DOHH2 (cell line): ENCODE results near the gene TNS1.

Experiments
- H3F3A ChIP-seq: fragments of 200-600 bp; sonication (generic), shearing (Covaris generic); 2 replicates; pipeline ENCODE4 v1.6.0; 2016; ENCODE audit warnings: antibody characterized with exemption, mild to moderate bottlenecking; ENCODE audit not compliant: control insufficient read depth, insufficient read depth
- H3K27ac ChIP-seq: fragments of 200-600 bp; sonication (generic); 2 replicates; pipeline ENCODE4 v1.5.1; 2014; ENCODE audit warnings: low read depth, mild to moderate bottlenecking, low read length, moderate library complexity
- H3K27me3 ChIP-seq: fragments of 200-600 bp; sonication (generic); 2 replicates; pipeline ENCODE4 v1.6.1; 2014; ENCODE audit warnings: mild to moderate bottlenecking, low read length, mixed read lengths; ENCODE audit not compliant: control insufficient read depth
- H3K36me3 ChIP-seq: fragments of 200-600 bp; sonication (generic); 2 replicates; pipeline ENCODE4 v1.6.1; 2014; ENCODE audit warnings: mild to moderate bottlenecking, low read length, moderate library complexity, mixed read lengths; ENCODE audit not compliant: control insufficient read depth
- H3K4me1 ChIP-seq: fragments of 200-600 bp; sonication (generic); 2 replicates; pipeline ENCODE4 v1.6.1; 2014; ENCODE audit warnings: mild to moderate bottlenecking, low read length, mixed read lengths; ENCODE audit not compliant: control insufficient read depth
- H3K4me2 ChIP-seq: fragments of 200-600 bp; sonication (generic); 2 replicates; pipeline ENCODE4 v1.6.0; 2014; ENCODE audit warnings: mild to moderate bottlenecking, low read length, moderate library complexity
- H3K4me3 ChIP-seq: fragments of 200-600 bp; sonication (generic); 2 replicates; pipeline ENCODE4 v1.5.1; 2014; ENCODE audit warnings: mild to moderate bottlenecking, low read length, mixed read lengths
- H3K79me2 ChIP-seq: fragments of 200-600 bp; sonication (generic); 2 replicates; pipeline ENCODE4 v1.6.1; 2014; ENCODE audit warnings: mild to moderate bottlenecking, low read length, mixed read lengths; ENCODE audit not compliant: control insufficient read depth
- H3K9me2 ChIP-seq: fragments of 200-600 bp; sonication (generic); replicated peaks from 2 replicates; pipeline ENCODE4 v1.6.1; 2014; ENCODE audit warnings: mild to moderate bottlenecking, low read length, mixed read lengths; ENCODE audit not compliant: control insufficient read depth
- H3K9me3 ChIP-seq: fragments of 200-600 bp; sonication (generic); 2 replicates; pipeline ENCODE4 v1.6.1; 2014; ENCODE audit warnings: antibody characterized with exemption, low read length, mixed read lengths; ENCODE audit not compliant: control insufficient read depth, insufficient read depth
- H4K20me1 ChIP-seq: fragments of 200-600 bp; sonication (generic); 2 replicates; pipeline ENCODE4 v1.6.0; 2014; ENCODE audit warnings: low read depth, mild to moderate bottlenecking, antibody characterized with exemption, low read length, moderate library complexity; ENCODE audit not compliant: control insufficient read depth, insufficient read depth
- CTCF ChIP-seq: fragments of 200-600 bp; sonication (generic); IDR thresholded peaks from one replicate; pipeline ENCODE4 v1.5.1; 2014; ENCODE audit warnings: antibody characterized with exemption, mild to moderate bottlenecking, low read depth, low read length; ENCODE audit not compliant: poor library complexity, severe bottlenecking
- EZH2phosphoT487 ChIP-seq: fragments of 200-600 bp; sonication (generic); IDR thresholded peaks from 2 replicates; pipeline ENCODE4 v1.6.1; 2017; ENCODE audit warnings: borderline replicate concordance, mild to moderate bottlenecking, antibody characterized with exemption, low read length, moderate library complexity, mixed read lengths

The TNS1 gene

GRCh38 chr2:217900780-217901360 lies 101.9 kb downstream of the TNS1 start:
- H3K4me2 ChIP-seq = no peak overlapping the region
- peaks cover 13% of the 10 kb centered on the region; the same call in 1 of the 2 replicates for H3K4me1 ChIP-seq
- H4K20me1 ChIP-seq = no peaks in the 10 kb centered on the region
- no peak overlapping the region for H3K4me3 ChIP-seq
- no peaks in the 10 kb centered on the region for H3K36me3 ChIP-seq
- peaks cover 9% of the 10 kb centered on the region; the same call in 1 of the 2 replicates for H3K27me3 ChIP-seq
- H3K79me2 ChIP-seq = no peaks in the 10 kb centered on the region
- TF ChIP-seq CTCF = no peak
- no peak for TF ChIP-seq EZH2phosphoT487
- no peak overlapping the region for H3K27ac ChIP-seq
- H3K9me3 ChIP-seq = no peaks in the 10 kb centered on the region
- no peaks in the 10 kb centered on the region for H3F3A ChIP-seq
- no peaks in the 10 kb centered on the region for H3K9me2 ChIP-seq

GRCh38 chr2:217900010-217900779 lies 102.6 kb downstream of the TNS1 start:
- H3K79me2 ChIP-seq = no peaks in the 10 kb centered on the region
- H3K36me3 ChIP-seq = no peaks in the 10 kb centered on the region
- no peak overlapping the region for H3K4me2 ChIP-seq
- H3K27ac ChIP-seq = no peak overlapping the region
- H3K27me3 ChIP-seq = peaks cover 5% of the 10 kb centered on the region; the same call in 1 of the 2 replicates
- peaks cover 13% of the 10 kb centered on the region; the same call in 1 of the 2 replicates for H3K4me1 ChIP-seq
- H4K20me1 ChIP-seq = no peaks in the 10 kb centered on the region
- no peaks in the 10 kb centered on the region for H3K9me3 ChIP-seq
- H3K9me2 ChIP-seq = no peaks in the 10 kb centered on the region
- H3F3A ChIP-seq = no peaks in the 10 kb centered on the region
- TF ChIP-seq EZH2phosphoT487 = no peak
- no peak for TF ChIP-seq CTCF
- no peak overlapping the region for H3K4me3 ChIP-seq

GRCh38 chr2:217899231-217900009 lies 103.4 kb downstream of the TNS1 start:
- no peaks in the 10 kb centered on the region for H3K9me3 ChIP-seq
- H3K9me2 ChIP-seq = no peaks in the 10 kb centered on the region
- H3K4me2 ChIP-seq = no peak overlapping the region
- no peaks in the 10 kb centered on the region for H3K79me2 ChIP-seq
- peak; percentile 89 for TF ChIP-seq CTCF
- TF ChIP-seq EZH2phosphoT487 = no peak
- H3K36me3 ChIP-seq = no peaks in the 10 kb centered on the region
- no peak overlapping the region for H3K4me3 ChIP-seq
- H3K27ac ChIP-seq = no peak overlapping the region
- no peaks in the 10 kb centered on the region for H3F3A ChIP-seq
- peaks cover 13% of the 10 kb centered on the region; the same call in 1 of the 2 replicates for H3K4me1 ChIP-seq
- peaks cover under 1% of the 10 kb centered on the region; the same call in 1 of the 2 replicates for H3K27me3 ChIP-seq
- no peaks in the 10 kb centered on the region for H4K20me1 ChIP-seq
